A549 (cell line): Measurements from ENCODE around the gene E2F1. TPM values are rescaled to one million over a fixed set of nuclear protein-coding genes. Genes with fewer than 3 reads are reported as not detected.

Experiments used
- ATAC-seq, 2 experiments: fragments of 200-7000 bp in 1 of 2; fragments of >200 bp in 1 of 2; cut with Nextera tagmentation in 1 of 2; cut with Tn5 transposase in 1 of 2; 3 replicates each; pipeline versions ENCODE4 v1.8.0 to v1.9.1; 2018 to 2020; ENCODE audit warnings: mild to moderate bottlenecking in 1 of 2, moderate library complexity in 1 of 2
- CTCF ChIA-PET: fragments of 300-600 bp; sonication (Branson Sonifier 250); formaldehyde crosslinking; extraction: SDS; loops from one replicate; lab custom pipeline; 2021; ENCODE audit warnings: antibody characterized with exemption, inconsistent platforms; lab: Yijun Ruan, JAX
- POLR2A ChIA-PET: fragments of 350-600 bp; formaldehyde crosslinking; extraction: SDS; loops from one replicate; lab custom pipeline; 2021; ENCODE audit warnings: antibody characterized with exemption, inconsistent platforms; lab: Yijun Ruan, JAX
- DNase-seq, 2 experiments: peaks; one replicate each; pipeline versions ENCODE4 v3.0.0 to v3.0.0-alpha.2; 2011 to 2016; ENCODE audit warnings: low read depth in 1 of 2, low spot score in 1 of 2
- FAIRE-seq: peaks from 2 replicates; lab custom pipeline; 2011; peaks lifted over from hg19 to GRCh38; lab: Jason Lieb, UNC
- H3K27ac ChIP-seq, 2 experiments: fragments of >200 bp; sonication (Bioruptor Twin); formaldehyde crosslinking; 3 replicates each; pipeline ENCODE4 v1.5.1; 2016 to 2017
- H3K4me1 ChIP-seq: fragments of >200 bp; sonication (Bioruptor Twin); formaldehyde crosslinking; 3 replicates; pipeline ENCODE4 v1.6.1; 2016
- H3K4me2 ChIP-seq: fragments of >200 bp; sonication (Bioruptor Twin); formaldehyde crosslinking; 3 replicates; pipeline ENCODE4 v1.6.1; 2016
- H3K4me3 ChIP-seq: fragments of >200 bp; sonication (Bioruptor Twin); formaldehyde crosslinking; 3 replicates; pipeline ENCODE4 v1.5.1; 2016
- H3K9me3 ChIP-seq: fragments of >200 bp; sonication (Bioruptor Twin); formaldehyde crosslinking; 3 replicates; pipeline ENCODE4 v1.6.1; 2016
- CBX8 ChIP-seq: fragments of 200-600 bp; sonication (generic); IDR thresholded peaks from 2 replicates; pipeline ENCODE4 v1.6.1; 2016
- CHD2 ChIP-seq: fragments of 150-350 bp; IDR thresholded peaks from 2 replicates; pipeline ENCODE4 v1.6.1; 2014; ENCODE audit warnings: low read length; ENCODE audit not compliant: partially characterized antibody
- E2F6 ChIP-seq: IDR thresholded peaks from 2 replicates; pipeline ENCODE4 v1.6.1; 2012; ENCODE audit warnings: low read depth, borderline replicate concordance
- FOXS1 ChIP-seq: fragments of 250-450 bp; sonication (Bioruptor Pico); IDR thresholded peaks from 2 replicates; pipeline ENCODE4 v1.5.0; 2020; ENCODE audit warnings: mild to moderate bottlenecking, moderate library complexity
- GATA3 ChIP-seq: IDR thresholded peaks from 2 replicates; pipeline ENCODE4 v1.6.1; 2012; ENCODE audit warnings: borderline replicate concordance
- HES2 ChIP-seq: fragments of >200 bp; sonication (Bioruptor Twin); formaldehyde crosslinking; IDR thresholded peaks from 2 replicates; pipeline ENCODE4 v1.6.1; 2016
- HOXA7 ChIP-seq: fragments of 250-450 bp; sonication (Bioruptor Pico); IDR thresholded peaks from 2 replicates; pipeline ENCODE4 v1.5.0; 2020; ENCODE audit warnings: mild to moderate bottlenecking, moderate library complexity
- HOXB13 ChIP-seq: fragments of 250-450 bp; sonication (Bioruptor Pico); IDR thresholded peaks from 2 replicates; pipeline ENCODE4 v1.5.0; 2020; ENCODE audit warnings: low read depth, mild to moderate bottlenecking, moderate library complexity
- MAFK ChIP-seq: fragments of 450-650 bp; IDR thresholded peaks from 2 replicates; pipeline ENCODE4 v1.6.1; 2014; ENCODE audit not compliant: partially characterized antibody
- MAX ChIP-seq: IDR thresholded peaks from 2 replicates; pipeline ENCODE4 v1.6.1; 2012
- MAZ ChIP-seq: fragments of 150-350 bp; IDR thresholded peaks from 2 replicates; pipeline ENCODE4 v1.6.1; 2014; ENCODE audit warnings: antibody characterized with exemption, low read depth, low read length, borderline replicate concordance
- MYC ChIP-seq: IDR thresholded peaks from 2 replicates; pipeline ENCODE4 v1.6.1; 2012; ENCODE audit warnings: mild to moderate bottlenecking, inconsistent platforms, low read length, improper control_type of control experiment, borderline replicate concordance
- NPAS2 ChIP-seq: fragments of 250-450 bp; sonication (Bioruptor Pico); IDR thresholded peaks from 2 replicates; pipeline ENCODE4 v1.8.0; 2022; ENCODE audit warnings: mild to moderate bottlenecking, moderate library complexity, borderline replicate concordance
- PHF8 ChIP-seq: fragments of 200-600 bp; sonication (generic); IDR thresholded peaks from 2 replicates; pipeline ENCODE4 v1.6.1; 2016; ENCODE audit warnings: low read depth, mild to moderate bottlenecking, antibody characterized with exemption, moderate library complexity, borderline replicate concordance
- POLR2AphosphoS2 ChIP-seq: conservative IDR thresholded peaks from 2 replicates; pipeline ENCODE4 v1.6.1; 2012; ENCODE audit warnings: low read length, improper control_type of control experiment, inconsistent platforms
- RAD21 ChIP-seq, 2 experiments: fragments of >200 bp in 1 of 2; sonication (Bioruptor Twin) in 1 of 2; formaldehyde crosslinking in 1 of 2; IDR thresholded peaks in 1 of 2; conservative IDR thresholded peaks in 1 of 2; 2 replicates in 1 of 2; 3 replicates in 1 of 2; pipeline ENCODE4 v1.6.1; 2012 to 2018; ENCODE audit warnings: inconsistent platforms in 1 of 2
- RFX5 ChIP-seq: fragments of 450-650 bp; IDR thresholded peaks from 2 replicates; pipeline ENCODE4 v1.7.1; 2014; ENCODE audit warnings: antibody characterized with exemption, mild to moderate bottlenecking, moderate library complexity
- ZFP36 ChIP-seq: fragments of 450-650 bp; IDR thresholded peaks from 2 replicates; pipeline ENCODE4 v1.6.1; 2014; ENCODE audit warnings: borderline replicate concordance; ENCODE audit not compliant: partially characterized antibody
- WGBS: methylation state at CpG from one replicate; pipeline ENCODE4 v1.1.6; 2017; ENCODE audit errors: missing lambda C conversion rate; 5-methylcytosine and 5-hydroxymethylcytosine counted together
- polyA plus RNA-seq, 4 experiments: library from polyadenylated mRNA; depleted of rRNA in 3 of 4; stranded (reverse); fragments of >200 nt; fragmentation: RNase III in 1 of 4; extraction: RNeasy Plus Mini Kit Qiagen cat#74134 plus additional on column Dnase treatment in 1 of 4; gene quantifications; 2 replicates in 3 of 4; 3 replicates in 1 of 4; pipeline ENCODE4 v1.2.3, GENCODE V29; 2011 to 2017
- TF ChIP-seq, protein P1 (sequence below): fragments of 150-350 bp; IDR thresholded peaks from 2 replicates; pipeline ENCODE4 v1.6.1; 2014; ENCODE audit warnings: low read depth, mild to moderate bottlenecking, low read length
- TF ChIP-seq, protein P2 (sequence below): fragments of >200 bp; sonication (Bioruptor Twin); formaldehyde crosslinking; IDR thresholded peaks from 3 replicates; pipeline ENCODE4 v1.6.1; 2016

The E2F1 gene
- polyA plus RNA-seq, 2 of the 4 experiments (the other 2 are of a cell fraction) = 17.9 to 35.8 TPM

- Histone ChIP-seq H3K4me3 (no peak overlapping the region), H3K9me3 (no peaks in the 10 kb centered on the region)
- POLR2A ChIA-PET = no interaction called here
- TF ChIP-seq RAD21 (conservative IDR thresholded peaks at IDR 0.05 in 1 of 2, IDR thresholded peaks at IDR 0.05 in 1 of 2) (no peak), E2F6 (no peak), CBX8 (no peak), GATA3 (no peak), FOXS1 (CRISPR knock-in tag) (no peak), RFX5 (no peak), NPAS2 (CRISPR knock-in tag) (no peak), MAFK (no peak), HES2 (no peak), MYC (no peak)
- TF ChIP-seq, all 56 proteins: peak for 0
- CTCF ChIA-PET = interaction anchor here (1.8 kb wide), 1 partner anchor 173 kb away, joined by 6 read pairs; no protein-coding TSS in a partner anchor
- Histone ChIP-seq H3K4me1 (no peaks in the 10 kb centered on the region), H3K27ac (no peak overlapping the region), H3K4me2 (no peak overlapping the region)
- WGBS = 93% methylated on average over 4 of the region's 4 CpGs
- FAIRE-seq = no peak
- no peak for ATAC-seq
- no peak for DNase-seq
These were observed 55.7 kb downstream of the E2F1 start for GRCh38 chr20:33630507-33630906.

- Histone ChIP-seq H3K4me3 (no peak overlapping the region), H3K4me1 (no peaks in the 10 kb centered on the region), H3K4me2 (no peak overlapping the region), H3K9me3 (no peaks in the 10 kb centered on the region), H3K27ac (no peak overlapping the region)
- WGBS = 84% methylated on average over 5 of the region's 5 CpGs
- no peak for FAIRE-seq
- TF ChIP-seq, protein P1, sequence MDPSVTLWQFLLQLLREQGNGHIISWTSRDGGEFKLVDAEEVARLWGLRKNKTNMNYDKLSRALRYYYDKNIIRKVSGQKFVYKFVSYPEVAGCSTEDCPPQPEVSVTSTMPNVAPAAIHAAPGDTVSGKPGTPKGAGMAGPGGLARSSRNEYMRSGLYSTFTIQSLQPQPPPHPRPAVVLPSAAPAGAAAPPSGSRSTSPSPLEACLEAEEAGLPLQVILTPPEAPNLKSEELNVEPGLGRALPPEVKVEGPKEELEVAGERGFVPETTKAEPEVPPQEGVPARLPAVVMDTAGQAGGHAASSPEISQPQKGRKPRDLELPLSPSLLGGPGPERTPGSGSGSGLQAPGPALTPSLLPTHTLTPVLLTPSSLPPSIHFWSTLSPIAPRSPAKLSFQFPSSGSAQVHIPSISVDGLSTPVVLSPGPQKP = no peak
- no peak for DNase-seq
- POLR2A ChIA-PET = no interaction called here
- no peak for ATAC-seq
- CTCF ChIA-PET = interaction anchor here (1.8 kb wide), 1 partner anchor 173 kb away, joined by 6 read pairs; no protein-coding TSS in a partner anchor
These were observed 56.2 kb downstream of the E2F1 start for GRCh38 chr20:33629979-33630378.

GRCh38 chr20:33629533-33629932 lies 56.7 kb downstream of the E2F1 start:
- TF ChIP-seq MYC (no peak), MAFK (no peak), HOXA7 (CRISPR knock-in tag) (no peak), POLR2AphosphoS2 (no peak), ZFP36 (no peak), MAX (no peak), NPAS2 (CRISPR knock-in tag) (no peak), MAZ (no peak), CHD2 (no peak), PHF8 (no peak), HOXB13 (CRISPR knock-in tag) (no peak), E2F6 (no peak)
- TF ChIP-seq, protein P2, sequence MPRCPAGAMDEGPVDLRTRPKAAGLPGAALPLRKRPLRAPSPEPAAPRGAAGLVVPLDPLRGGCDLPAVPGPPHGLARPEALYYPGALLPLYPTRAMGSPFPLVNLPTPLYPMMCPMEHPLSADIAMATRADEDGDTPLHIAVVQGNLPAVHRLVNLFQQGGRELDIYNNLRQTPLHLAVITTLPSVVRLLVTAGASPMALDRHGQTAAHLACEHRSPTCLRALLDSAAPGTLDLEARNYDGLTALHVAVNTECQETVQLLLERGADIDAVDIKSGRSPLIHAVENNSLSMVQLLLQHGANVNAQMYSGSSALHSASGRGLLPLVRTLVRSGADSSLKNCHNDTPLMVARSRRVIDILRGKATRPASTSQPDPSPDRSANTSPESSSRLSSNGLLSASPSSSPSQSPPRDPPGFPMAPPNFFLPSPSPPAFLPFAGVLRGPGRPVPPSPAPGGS = no peak
- TF ChIP-seq, protein P1 = no peak
- WGBS = 94% methylated on average over 10 of the region's 10 CpGs
- Histone ChIP-seq H3K4me3 (no peak overlapping the region), H3K9me3 (no peaks in the 10 kb centered on the region), H3K4me1 (no peaks in the 10 kb centered on the region), H3K27ac (no peak overlapping the region), H3K4me2 (no peak overlapping the region)
- no peak for DNase-seq
- no peak for ATAC-seq
- no peak for FAIRE-seq
- ChIA-PET CTCF (no interaction called here), POLR2A (no interaction called here)
